Stimulated activated CD4-positive, alpha-beta T cell treated with anti-CD3 and anti-CD28 coated beads, TNF-alpha, amount 100 ng/mL, for 1 hour (primary cell): ENCODE measurements around the gene MYO1G.

ENCODE experiments used
- DNase-seq, 3 donors: peaks; one replicate each; pipeline ENCODE4 v3.0.0-alpha.2; 2020; ENCODE audit warnings: low read depth in 3 of 3, low spot score in 1 of 3

Gene MYO1G

GRCh38 chr7:44967571-44968446 lies 11.0 kb downstream of the MYO1G start:
- DNase-seq, result no peak

- no peak for DNase-seq
Measured at GRCh38 chr7:44966731-44967538, 11.9 kb downstream of the MYO1G start.

DNA sequence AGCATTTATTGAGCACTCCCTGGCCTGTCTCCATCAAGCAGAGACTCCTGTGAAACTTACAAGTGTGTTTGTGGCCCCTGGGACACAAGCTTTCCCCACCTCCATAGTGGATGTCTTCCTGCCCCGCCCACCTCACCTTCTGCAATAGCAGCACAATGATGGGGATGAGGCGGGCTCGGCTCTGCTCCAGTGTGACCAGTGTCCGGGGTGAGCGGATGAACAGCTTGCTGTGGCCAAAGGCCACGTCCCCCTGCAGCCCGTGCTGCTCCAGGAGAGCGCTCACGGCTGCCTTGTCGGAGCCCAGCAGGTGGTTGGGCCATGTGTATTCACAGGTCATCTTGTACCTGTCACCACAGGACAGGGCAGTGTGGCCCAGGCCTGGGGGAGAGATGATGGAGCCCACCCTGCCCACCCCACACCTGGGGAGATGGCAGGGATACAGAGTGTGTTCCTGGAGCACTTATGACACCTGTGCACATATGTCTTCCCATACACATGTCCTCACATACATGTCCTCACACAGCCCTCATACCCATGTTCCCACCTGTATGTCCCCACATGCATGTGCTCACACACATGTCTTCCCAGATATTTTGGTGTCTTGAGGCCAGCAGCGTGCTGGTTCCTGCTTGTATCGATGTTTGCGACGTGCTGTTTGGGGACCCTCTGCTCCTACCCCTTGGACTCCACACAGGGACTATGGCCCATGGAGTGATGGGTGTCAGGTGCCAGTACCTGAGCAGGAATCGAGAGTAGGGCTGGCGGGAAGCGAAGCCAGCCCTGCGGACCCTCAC lies 12.7 kb downstream of the MYO1G start:
- no peak for DNase-seq

DNA sequence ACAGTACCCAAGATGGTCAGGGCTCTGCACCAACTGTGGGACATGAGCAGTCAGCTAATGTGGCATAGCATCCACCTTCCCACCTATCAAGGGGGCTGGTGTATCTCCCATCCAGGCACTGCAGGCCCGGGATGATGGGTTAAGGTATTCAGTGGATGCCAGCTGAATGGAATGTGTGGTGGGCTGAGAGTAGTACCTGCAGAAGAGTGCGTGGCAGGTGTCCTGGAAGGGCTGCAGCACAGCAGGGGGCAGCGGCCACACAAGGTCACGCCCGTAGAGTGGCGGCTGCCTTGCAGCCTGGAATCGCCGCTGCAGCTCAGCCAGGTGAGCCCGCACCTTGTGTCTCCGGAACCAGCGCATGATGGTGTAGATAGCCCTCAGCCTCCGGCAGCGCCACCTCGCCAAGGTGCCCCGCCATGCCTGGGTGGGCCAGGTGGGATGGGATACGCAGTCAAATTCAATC lies 13.3 kb downstream of the MYO1G start:
- no peak for DNase-seq

DNA sequence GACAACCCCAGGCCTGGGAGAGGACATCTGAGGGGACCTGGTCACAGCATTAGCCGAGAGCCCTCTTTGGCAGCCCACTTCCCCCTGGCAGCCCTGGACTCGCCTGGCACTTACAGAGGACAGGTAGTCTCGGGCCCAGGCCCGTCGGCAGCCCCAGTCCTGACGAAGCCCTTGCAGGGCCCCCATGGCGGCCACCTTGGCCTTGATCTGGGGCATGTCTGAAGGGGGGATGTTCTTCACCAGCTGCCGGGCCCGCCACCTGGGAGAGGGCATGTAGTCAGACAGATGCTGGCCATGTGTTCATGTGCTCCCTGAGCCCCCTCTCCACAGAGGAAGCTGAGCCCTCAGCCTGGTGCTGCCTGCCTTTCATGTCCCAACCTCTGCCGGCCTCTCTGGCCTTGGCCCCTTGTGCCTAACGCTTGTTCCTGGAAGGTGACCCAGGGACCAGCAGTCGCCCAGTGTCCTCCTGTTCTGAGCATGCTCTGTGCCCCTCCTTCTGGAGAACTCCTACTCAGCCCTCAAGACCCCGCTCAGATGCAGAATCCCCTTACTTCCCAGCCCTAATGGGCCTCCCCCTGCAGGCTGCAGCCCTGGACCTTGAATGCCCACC lies 13.9 kb downstream of the MYO1G start:
- DNase-seq, result no peak

GRCh38 chr7:44964384-44964830 lies 14.4 kb downstream of the MYO1G start:
- DNase-seq, result no peak

DNA sequence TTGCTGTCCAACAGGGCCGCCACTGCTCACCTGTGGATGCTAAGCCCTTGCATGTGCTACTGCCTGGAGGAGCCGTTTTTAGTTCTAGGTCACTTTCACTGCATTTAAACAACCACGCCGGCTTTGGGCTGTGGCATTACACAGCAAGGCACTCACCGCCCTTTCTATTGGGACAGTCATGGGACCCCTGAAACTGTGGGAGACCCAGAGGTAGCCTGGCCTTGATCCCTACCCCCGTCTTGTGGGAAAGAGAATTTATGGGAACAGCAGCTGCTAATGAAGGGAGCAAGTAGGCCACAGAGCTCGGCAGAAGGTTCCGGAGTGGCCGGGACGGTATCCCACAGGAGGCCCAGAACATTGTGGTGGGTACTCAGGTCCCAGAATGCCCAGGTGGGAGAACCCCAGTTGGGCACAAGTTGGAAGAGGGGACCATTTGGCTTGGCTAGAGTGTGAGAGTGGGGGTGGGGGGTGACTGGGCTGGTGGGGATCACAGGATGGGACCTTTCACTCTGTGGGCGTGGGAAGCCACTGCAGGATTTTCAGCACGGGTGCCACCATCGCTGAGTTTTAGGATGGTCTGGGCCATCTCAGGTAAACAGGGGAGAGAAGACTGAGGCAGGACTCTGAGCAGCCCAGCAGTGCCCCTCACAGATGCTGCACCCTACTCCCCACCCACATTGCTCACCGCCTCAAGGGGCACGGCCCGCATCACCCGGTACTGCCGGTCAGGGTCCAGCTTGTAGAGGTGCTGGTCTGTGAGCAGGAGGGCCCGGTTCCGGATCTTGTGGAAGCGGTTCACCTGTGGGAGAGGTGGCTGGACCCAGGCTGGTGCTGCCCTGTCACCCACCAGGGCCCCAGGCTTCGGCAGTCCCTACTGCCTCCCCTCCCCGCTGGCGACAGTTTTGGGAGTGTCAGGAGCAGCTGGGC lies 15.2 kb downstream of the MYO1G start:
- DNase-seq, result no peak

- no peak for DNase-seq
Measured at GRCh38 chr7:44962483-44963251, 16.1 kb downstream of the MYO1G start.

DNA sequence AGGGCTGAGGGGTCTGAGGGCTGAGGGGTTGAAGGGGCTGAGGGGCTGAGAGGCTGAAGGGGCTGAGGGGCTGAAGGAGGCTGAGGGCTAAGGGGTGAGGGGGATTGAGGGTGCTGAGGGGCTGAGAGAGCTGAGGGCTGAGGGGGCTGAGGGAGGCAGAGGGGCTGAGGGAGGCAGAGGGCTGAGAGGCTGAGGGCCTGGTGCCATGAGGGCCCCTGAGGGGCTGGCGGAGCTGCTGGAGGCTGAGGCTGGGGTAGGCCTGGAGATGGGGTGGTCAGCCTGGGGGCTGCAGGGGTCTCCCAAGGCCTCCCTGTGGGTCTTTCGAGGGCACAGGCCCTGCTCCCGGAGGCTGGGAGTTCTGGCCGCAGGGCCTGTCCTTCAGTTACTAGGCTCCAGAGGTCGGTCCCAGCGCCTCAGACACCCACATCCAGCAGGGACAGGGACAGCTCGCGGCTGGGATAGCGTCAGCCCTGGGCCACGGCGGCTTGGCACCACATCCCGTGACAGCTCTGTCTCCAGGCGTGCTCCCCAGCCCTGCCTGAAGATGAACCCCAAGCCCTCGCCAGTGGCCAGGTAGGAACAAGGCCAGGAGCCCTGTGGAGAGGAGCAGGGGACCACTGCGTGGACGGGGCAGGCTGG lies 16.9 kb downstream of the MYO1G start:
- DNase-seq, result no peak

- no peak for DNase-seq
Measured at GRCh38 chr7:44960011-44960580, 18.7 kb downstream of the MYO1G start.

GRCh38 chr7:44959433-44959951 lies 19.3 kb downstream of the MYO1G start:
- no peak for DNase-seq

- DNase-seq, result no peak
Measured at GRCh38 chr7:44958645-44959344, 20.0 kb downstream of the MYO1G start.

- no peak for DNase-seq
Measured at GRCh38 chr7:44956157-44956766, 22.6 kb downstream of the MYO1G start.

GRCh38 chr7:44955733-44956132 lies 23.1 kb downstream of the MYO1G start:
- no peak for DNase-seq

DNA sequence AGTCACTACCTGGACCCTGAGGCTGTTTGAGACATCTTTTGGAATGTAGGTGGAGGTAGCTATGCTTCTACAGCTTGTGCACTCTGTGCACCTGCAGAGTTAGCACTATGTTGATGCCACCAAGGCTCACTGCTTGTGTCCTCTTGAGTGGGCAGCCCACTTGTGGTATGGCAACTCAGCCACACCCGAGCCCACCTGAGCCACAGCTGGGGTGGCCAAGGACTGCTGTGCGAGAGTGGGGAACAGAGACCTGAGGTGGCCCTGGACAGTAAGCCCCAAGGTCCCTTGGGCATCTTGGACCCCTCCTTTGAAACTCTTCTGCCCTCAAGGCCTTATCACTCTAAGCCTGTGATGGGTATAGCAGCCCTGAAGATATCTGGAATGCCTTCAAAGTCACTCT lies 25.7 kb downstream of the MYO1G start:
- DNase-seq, result no peak

DNA sequence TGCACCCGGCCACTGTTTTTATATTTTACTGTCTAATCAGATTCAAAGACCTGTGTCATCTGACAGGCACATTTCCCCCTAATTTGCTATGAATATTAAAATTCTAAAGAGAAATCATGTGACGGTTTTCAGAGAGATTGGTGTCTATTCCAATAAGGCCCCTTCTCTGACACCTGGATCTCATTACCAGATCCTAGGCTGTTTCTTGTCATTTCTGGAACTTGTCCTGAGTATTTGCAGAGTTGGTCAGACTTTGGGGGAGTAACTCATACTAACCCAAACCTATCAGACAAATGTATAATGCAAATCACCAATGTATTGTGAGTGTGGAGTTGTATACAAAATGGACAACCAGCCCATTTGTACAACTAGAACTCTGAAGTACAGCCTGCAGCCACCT lies 29.5 kb downstream of the MYO1G start:
- DNase-seq, result no peak

GRCh38 chr7:44945479-44945878 lies 33.3 kb downstream of the MYO1G start:
- no peak for DNase-seq
